Activated B cell treated with CpG ODN at 0.5 μM for 24 hours (primary cell): ENCODE results near the gene LPP. TPM values are rescaled to one million over a fixed set of nuclear protein-coding genes. Genes with fewer than 3 reads are reported as not detected.

Source experiments
- ATAC-seq: fragments of 200-7000 bp; cut with Tn5 transposase; one replicate; pipeline ENCODE4 v1.10.0; 2021; ENCODE audit warnings: low read depth, mild to moderate bottlenecking, moderate library complexity
- CTCF ChIA-PET: fragments of 350-600 bp; sonication (Branson Sonifier 250); formaldehyde crosslinking; loops from one replicate; lab custom pipeline; 2021; ENCODE audit warnings: antibody characterized with exemption; lab: Charles Lee
- POLR2A ChIA-PET: fragments of 350-600 bp; sonication (Branson Sonifier 250); formaldehyde crosslinking; loops from one replicate; lab custom pipeline; 2021; ENCODE audit warnings: antibody characterized with exemption; lab: Charles Lee
- DNase-seq: peaks from one replicate; pipeline ENCODE4 v3.0.0; 2022
- H3K27ac Mint-ChIP-seq: one replicate; pipeline ENCODE4 v1.8.0; 2020; ENCODE audit warnings: mixed read lengths
- H3K27me3 Mint-ChIP-seq: one replicate; pipeline ENCODE4 v1.8.0; 2021; ENCODE audit warnings: mixed read lengths
- H3K36me3 Mint-ChIP-seq: one replicate; pipeline ENCODE4 v1.8.0; 2021; ENCODE audit warnings: low read depth, mixed read lengths
- H3K4me1 Mint-ChIP-seq: one replicate; pipeline ENCODE4 v1.8.0; 2021; ENCODE audit warnings: mixed read lengths
- H3K4me3 Mint-ChIP-seq: one replicate; pipeline ENCODE4 v1.8.0; 2020; ENCODE audit warnings: mild to moderate bottlenecking, mixed read lengths
- H3K9me3 Mint-ChIP-seq: one replicate; pipeline ENCODE4 v1.8.0; 2020; ENCODE audit warnings: mixed read lengths
- intact Hi-C: fragments of 100-400 bp; cut with micrococcal nuclease; formaldehyde crosslinking; loops from one replicate; pipeline ENCODE4 v1.15.1; 2024
- total RNA-seq: library from RNA; stranded (reverse); gene quantifications from 2 replicates; pipeline ENCODE4 v1.2.3, GENCODE V29; 2022
- TF ChIP-seq, protein P1 (sequence below): fragments of 200-600 bp; IDR thresholded peaks from one replicate; pipeline ENCODE4 v1.8.0; 2022; ENCODE audit warnings: antibody characterized with exemption, mild to moderate bottlenecking

Gene LPP
- total RNA-seq, 1 donor from 2014 or later = 60.1 TPM

DNA sequence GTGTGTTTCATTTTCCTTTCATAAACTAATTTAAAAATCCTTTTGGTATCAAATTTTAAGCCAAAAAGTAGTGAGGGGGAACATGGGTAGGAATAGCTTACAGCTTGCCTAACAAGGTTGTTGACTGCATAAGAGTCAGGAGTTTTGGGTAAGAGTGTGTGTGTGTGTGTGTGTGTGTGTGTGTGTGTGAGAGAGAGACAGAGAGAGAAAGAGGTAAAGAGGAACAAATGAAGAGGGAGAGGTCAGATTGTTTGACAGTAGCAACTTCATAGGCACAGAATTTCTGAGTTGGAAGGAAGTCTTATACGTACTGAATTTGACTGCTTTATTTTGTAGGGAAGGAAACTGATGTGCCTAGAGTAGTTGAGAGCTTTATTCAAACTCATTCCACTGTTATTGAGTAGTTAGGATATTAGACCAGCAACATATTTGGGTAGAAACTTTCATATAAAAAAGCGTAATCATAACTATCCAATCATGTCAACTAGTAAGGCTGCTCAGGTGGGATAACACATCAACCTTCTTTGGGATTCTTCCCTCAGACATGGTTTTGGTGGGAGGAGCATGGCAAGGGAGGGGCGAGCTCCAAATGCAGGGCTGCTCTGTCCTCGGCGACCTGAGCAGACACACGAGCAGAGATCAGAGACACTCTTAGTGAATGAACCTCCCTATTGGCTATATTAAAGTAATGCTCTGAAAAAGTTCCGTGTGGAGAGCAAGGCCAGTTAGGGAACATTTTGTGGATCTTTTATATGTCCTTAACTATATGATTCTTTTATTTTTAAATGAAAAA, 86.4 kb downstream of the LPP start:
- intact Hi-C loops = loop anchor here (5.0 to 10.0 kb wide), 3 partner anchors 342 to 512 kb away; partner anchors contain the start of gene BCL6
- DNase-seq (no peak), ATAC-seq (no peak)
- H3K27ac Mint-ChIP-seq = peak overlapping the region; percentile 51
- no peaks in the 10 kb centered on the region for H3K9me3 Mint-ChIP-seq
- TF ChIP-seq, protein P1, sequence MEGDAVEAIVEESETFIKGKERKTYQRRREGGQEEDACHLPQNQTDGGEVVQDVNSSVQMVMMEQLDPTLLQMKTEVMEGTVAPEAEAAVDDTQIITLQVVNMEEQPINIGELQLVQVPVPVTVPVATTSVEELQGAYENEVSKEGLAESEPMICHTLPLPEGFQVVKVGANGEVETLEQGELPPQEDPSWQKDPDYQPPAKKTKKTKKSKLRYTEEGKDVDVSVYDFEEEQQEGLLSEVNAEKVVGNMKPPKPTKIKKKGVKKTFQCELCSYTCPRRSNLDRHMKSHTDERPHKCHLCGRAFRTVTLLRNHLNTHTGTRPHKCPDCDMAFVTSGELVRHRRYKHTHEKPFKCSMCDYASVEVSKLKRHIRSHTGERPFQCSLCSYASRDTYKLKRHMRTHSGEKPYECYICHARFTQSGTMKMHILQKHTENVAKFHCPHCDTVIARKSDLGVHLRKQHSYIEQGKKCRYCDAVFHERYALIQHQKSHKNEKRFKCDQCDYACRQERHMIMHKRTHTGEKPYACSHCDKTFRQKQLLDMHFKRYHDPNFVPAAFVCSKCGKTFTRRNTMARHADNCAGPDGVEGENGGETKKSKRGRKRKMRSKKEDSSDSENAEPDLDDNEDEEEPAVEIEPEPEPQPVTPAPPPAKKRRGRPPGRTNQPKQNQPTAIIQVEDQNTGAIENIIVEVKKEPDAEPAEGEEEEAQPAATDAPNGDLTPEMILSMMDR = no peak
- peaks cover 97% of the 10 kb centered on the region for H3K4me1 Mint-ChIP-seq
- POLR2A ChIA-PET = interaction anchor here (0.6 to 1.2 kb wide), 3 partner anchors 64 to 93 kb away, joined by 3 read pairs; no protein-coding TSS in a partner anchor
- H3K27me3 Mint-ChIP-seq = no peaks in the 10 kb centered on the region
- no peaks in the 10 kb centered on the region for H3K36me3 Mint-ChIP-seq
- CTCF ChIA-PET = no interaction called here
- peak overlapping the region; percentile 11 for H3K4me3 Mint-ChIP-seq

DNA sequence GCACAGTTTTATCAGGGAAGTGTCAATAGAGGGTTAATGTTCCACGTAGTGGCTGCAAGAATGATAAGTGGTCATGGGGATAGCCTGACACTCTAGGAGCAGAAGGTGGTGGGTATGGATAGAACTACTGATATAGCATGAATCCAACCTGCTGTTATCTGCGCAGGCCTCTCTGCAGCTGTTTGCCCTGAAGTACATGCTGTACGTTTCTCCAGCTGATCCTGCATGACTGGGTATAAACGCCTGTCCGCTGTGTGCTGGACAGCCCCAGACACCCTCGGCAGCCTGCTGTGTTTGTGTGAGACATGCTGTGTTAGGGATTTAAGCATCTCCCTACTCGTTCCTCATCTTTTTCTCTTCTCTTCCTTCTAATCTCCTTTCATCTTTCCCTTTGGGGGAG, 87.1 kb downstream of the LPP start:
- no peak overlapping the region for H3K4me3 Mint-ChIP-seq
- ChIA-PET CTCF (no interaction called here), POLR2A (interaction anchor here (1.0 kb wide), 1 partner anchor 118 kb away, joined by 5 read pairs; no protein-coding TSS in a partner anchor)
- TF ChIP-seq, protein P1 = no peak
- no peak for ATAC-seq
- DNase-seq = no peak
- H3K9me3 Mint-ChIP-seq = no peaks in the 10 kb centered on the region
- no peaks in the 10 kb centered on the region for H3K36me3 Mint-ChIP-seq
- no peaks in the 10 kb centered on the region for H3K27me3 Mint-ChIP-seq
- peaks cover 93% of the 10 kb centered on the region for H3K4me1 Mint-ChIP-seq
- intact Hi-C loops = loop anchor here (5.0 to 10.0 kb wide), 3 partner anchors 341 to 511 kb away; partner anchors contain the start of gene BCL6
- H3K27ac Mint-ChIP-seq = peak overlapping the region; percentile 89

DNA sequence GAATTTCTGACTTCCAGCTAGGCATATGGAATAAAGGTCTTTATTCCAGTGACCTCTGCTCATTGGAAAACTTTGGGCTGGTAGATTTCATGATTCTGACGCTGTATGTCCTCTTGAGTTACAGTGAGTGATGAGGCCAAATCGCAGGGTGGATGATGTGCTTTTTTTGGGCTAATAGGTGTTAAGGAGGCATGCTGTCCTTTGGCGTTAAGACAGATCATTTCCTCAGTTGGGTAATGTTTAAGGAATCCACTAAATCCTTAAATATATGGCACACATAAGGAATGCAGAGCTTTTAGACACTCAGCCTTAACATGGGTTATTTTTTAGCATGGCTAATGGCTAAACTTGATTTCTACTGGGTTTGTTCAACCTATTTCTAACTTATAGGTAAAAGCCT, 87.9 kb downstream of the LPP start:
- ATAC-seq (no peak), DNase-seq (no peak)
- intact Hi-C loops = loop anchor here (1.0 to 10.0 kb wide), 8 partner anchors 28 to 510 kb away; partner anchors contain the start of genes BCL6 and LPP
- CTCF ChIA-PET = no interaction called here
- H3K36me3 Mint-ChIP-seq = no peaks in the 10 kb centered on the region
- no peaks in the 10 kb centered on the region for H3K9me3 Mint-ChIP-seq
- TF ChIP-seq, protein P1 = no peak
- peak overlapping the region; percentile 64 for H3K4me3 Mint-ChIP-seq
- peak overlapping the region; percentile 89 for H3K27ac Mint-ChIP-seq
- H3K27me3 Mint-ChIP-seq = no peaks in the 10 kb centered on the region
- POLR2A ChIA-PET = interaction anchor here (1.0 to 1.2 kb wide), 2 partner anchors 13 to 117 kb away, joined by 3 to 5 read pairs; no protein-coding TSS in a partner anchor
- H3K4me1 Mint-ChIP-seq = peaks cover 85% of the 10 kb centered on the region

DNA sequence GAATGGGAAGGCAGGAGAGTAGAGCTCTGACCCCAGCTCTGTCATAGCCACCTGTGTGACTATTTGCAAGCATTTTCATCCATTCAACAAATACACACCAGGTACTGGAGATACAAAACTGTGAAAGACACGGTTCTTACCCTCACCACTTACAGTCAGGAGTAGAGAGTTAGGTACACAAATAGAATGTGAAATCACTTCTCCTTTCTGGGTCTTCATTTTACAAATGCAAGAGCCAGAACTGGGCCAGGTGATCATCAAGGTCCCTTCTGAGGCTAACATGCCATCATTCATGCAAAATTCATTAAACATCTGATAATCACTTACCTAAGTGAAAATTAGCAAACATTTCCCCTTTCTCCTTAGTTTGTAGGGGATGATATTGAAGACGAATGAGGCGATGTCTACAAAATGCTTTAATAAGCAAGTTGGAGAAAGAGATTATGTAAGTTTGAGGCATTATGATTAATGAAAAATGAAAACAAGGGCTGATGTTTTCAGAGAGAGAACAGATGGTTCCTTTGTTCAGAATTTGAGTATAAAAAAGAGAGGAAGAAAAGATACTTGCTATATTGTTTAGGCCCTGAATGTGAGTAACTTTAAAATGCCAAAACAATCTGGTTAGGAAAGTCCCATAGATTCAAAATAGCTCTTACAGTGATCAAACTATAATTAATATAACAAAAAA, 88.6 kb downstream of the LPP start:
- no peaks in the 10 kb centered on the region for H3K27me3 Mint-ChIP-seq
- H3K9me3 Mint-ChIP-seq = no peaks in the 10 kb centered on the region
- intact Hi-C loops = loop anchor here (1.0 to 10.0 kb wide), 8 partner anchors 28 to 510 kb away; partner anchors contain the start of genes BCL6 and LPP
- peaks cover 82% of the 10 kb centered on the region for H3K4me1 Mint-ChIP-seq
- no peaks in the 10 kb centered on the region for H3K36me3 Mint-ChIP-seq
- CTCF ChIA-PET = interaction anchor here (1.1 kb wide), 1 partner anchor 502 kb away, joined by 3 read pairs; no protein-coding TSS in a partner anchor
- peak overlapping the region; percentile 89 for H3K27ac Mint-ChIP-seq
- ATAC-seq (peak; percentile 75), DNase-seq (no peak)
- TF ChIP-seq, protein P1 = no peak
- POLR2A ChIA-PET = interaction anchor here (0.9 to 2.2 kb wide), 5 partner anchors 12 to 500 kb away, joined by 3 to 7 read pairs (median 3); partner anchors contain the start of genes BCL6 and LPP
- peak overlapping the region; percentile 64 for H3K4me3 Mint-ChIP-seq
